HG03558 (cell line): ENCODE data around the gene AFAP1L1.

ENCODE experiments used
- ATAC-seq: cut with Tn5 transposase; IDR thresholded peaks from one replicate; pipeline ENCODE4 v1.9.1; 2021; ENCODE audit warnings: moderate number of reproducible peaks; ENCODE audit not compliant: unreplicated experiment; ENCODE audit errors: extremely low read depth

Gene AFAP1L1

DNA sequence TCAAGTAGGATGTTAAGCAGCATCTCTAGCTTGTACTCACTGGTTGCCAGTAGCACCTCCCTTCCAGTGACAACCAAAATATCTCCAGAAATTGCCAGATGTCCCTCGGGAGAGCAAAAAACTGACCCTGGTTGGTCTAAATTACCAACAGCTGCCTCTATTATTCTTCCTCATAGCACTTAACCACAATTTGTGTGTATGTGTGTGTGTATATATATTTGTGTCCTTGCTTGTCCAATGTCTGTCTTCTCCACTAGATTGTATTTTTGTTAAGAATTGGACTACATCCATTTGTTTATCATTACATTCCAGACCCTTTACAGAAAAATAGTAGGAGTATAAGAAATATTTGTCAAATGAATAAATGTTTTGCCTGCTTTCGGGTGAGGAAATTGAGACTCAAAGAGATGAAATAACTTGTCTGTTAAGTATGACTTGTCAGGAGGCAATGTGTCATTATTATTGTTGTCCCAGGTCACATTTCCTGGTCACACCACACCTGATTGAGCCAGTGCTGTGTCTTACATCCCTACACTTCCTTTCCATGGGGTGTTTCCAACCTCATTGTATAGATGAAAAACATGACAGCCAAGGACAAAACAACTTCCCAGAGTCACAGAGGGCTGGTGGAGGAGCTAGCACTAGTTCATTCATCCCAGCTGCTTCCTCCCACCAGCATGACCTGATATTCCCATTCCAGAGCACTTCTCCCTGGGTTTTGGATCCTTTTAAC is 62.2 kb downstream of the AFAP1L1 start:
- no peak for ATAC-seq

DNA sequence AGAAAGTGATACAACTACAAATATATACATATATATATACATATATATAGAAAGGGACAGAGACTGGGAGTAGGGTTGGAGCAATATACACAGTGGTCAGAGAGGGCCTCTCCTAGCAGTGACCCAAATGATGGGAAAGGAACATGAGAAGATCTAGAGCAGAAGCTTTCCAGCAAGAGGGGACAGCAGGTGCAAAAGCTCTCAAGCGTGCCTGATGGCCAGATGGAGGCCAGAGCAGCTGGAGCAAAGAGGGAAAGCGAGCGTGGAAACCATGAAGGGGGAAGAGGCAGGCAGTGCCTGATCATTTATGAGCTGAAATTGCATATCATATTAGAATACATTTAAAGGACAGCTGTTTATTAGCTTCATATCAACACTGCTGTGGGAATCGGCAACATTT is 66.1 kb downstream of the AFAP1L1 start:
- ATAC-seq: no peak

DNA sequence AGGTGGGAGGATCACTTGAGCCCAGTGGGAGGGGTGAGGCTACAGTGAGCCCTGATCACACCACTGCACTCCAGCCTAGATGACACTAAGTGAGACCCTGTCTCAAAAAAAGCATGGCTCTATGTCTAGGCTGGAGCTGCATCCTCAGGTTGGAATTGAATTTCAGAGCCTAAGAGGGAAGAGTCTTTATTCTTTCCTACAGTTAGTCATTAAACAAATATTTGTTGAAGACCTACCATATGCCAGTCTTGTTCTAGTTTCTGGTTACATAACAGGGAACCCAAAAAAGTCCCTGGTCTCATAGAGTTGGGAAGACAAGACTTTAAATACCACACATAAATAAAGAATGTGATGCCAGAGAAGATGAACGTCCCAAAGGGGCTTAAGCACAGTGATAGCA is 66.7 kb downstream of the AFAP1L1 start:
- ATAC-seq: no peak

DNA sequence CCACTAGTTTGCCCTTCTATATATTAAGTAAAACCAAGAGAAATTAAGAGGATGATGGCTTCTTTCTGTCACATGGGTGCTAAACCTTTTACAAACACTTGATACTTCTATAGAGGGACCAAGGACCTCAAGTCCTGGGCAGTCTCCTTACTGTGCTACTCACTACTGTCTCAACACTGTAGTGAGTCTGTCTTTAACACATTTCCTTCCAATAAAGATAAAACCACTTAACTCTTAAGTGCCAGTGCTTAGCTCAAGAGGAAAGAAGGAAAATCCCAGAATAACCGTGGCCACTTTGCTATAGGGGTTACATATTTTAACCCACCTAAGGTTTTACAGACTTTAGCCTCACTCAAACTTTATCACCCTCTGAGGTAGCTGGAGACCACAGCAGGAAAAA is 69.3 kb downstream of the AFAP1L1 start:
- ATAC-seq: no peak

DNA sequence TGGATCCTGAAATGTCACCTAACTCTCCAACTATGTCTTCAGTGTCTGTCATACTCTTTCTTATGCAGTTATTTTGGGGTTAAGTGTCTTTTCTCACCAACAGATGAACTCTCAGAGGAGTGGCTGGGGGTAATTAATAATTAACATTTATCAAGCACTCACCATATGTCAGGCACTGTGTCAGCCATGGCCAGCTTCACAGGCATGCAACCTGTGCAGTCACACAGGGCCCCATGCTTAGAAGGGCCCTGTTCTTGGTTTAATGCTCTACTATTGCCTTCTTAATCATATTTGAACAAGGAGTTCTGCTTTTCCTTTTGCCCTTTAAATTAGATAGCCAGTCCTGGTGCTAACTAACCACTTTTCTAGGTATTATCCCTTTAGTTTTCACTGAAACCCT is 70.2 kb downstream of the AFAP1L1 start:
- ATAC-seq: no peak

DNA sequence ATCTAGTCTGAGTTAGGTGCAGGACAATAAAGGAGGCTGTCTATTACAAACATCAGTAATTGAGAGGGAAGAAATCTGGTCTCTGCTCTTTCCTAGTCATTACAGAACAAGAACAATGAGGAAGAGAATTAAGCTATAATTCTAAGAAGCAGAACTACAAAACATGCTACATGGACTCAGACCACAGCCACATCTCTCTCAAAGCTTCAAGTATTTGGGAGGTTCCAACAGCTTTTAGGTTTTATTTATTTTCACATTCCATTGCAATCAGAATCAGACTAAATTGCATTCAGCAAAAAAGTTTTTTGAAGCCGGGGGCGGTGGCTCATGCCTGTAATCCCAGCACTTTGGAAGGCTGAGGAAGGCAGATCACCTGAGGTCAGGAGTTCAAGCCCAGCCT is 72.5 kb downstream of the AFAP1L1 start:
- ATAC-seq: no peak

DNA sequence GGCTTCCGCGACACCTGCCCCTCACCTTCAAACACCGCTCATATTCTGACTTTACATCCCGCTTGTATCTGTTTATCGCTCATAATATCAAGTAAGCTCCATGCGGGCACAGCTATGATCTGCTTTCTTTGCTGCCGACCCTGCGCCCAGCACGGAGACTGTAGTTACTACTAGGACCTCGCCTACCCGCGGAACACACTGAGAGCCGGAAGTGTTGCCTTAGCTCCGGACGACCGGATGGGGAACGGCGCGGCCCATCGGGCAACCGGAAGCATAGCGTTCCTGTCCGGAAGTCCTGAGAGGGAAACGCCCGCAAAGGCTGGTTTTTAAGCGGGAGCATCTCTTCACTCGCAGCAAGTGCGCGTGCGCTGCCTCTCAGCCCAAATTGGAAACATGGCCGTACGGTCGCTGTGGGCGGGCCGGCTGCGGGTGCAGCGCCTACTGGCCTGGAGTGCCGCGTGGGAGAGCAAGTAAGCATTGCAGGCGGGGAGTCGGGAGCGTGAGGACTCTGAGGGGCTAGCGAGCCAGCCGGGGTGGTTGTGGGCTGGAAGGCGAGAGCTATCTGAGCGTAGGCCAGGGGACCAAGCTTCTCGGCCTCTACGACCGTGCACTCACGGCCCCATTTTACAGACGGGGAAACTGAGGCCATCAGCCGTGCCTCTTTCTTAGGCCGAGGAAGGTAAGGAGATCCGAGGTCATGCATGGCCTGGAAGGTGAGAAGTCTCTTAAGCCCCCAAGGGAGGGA is 73.7 kb downstream of the AFAP1L1 start, which contains the start of gene GRPEL2:
GRPEL2 (plus strand) TSS at position 353 of the 745 bp plus-strand sequence; CDS start at position 394, 41 bp downstream.
- peak; percentile 93 for ATAC-seq

DNA sequence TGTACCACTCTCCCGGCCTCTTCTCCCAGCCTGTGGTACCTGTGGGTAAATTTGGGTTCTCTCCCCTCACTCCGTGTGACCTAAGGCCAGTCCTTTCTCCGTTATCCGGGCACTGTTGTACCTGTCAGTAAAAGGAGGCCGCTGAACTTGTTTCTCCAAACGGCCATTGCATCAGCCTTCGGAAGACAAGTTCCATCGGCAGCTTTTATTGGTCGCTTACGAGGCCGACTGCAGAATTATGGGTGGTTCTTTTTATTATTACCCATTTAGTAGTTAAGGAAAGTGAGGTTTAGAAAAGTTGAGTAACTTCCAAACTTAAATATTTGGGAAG is 74.2 kb downstream of the AFAP1L1 start:
- no peak for ATAC-seq

DNA sequence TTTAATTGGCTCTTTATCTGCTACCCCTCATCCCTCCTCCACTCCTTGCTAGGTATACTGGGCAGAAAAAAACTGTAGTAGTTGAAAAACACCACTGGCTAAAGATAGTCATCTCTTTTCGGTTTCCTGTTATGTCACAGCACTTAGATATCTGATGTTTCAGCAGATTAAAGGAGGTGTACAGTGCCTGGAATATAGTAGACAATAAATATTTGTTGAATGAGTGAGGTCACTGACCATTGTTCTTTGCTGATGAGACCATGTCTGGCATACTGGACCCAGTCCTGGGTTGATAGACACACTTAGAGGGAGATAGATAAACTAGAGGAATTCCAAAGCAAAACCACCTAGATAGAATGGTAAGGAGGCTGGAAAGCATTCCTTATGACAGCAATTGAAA is 76.9 kb downstream of the AFAP1L1 start:
- no peak for ATAC-seq

DNA sequence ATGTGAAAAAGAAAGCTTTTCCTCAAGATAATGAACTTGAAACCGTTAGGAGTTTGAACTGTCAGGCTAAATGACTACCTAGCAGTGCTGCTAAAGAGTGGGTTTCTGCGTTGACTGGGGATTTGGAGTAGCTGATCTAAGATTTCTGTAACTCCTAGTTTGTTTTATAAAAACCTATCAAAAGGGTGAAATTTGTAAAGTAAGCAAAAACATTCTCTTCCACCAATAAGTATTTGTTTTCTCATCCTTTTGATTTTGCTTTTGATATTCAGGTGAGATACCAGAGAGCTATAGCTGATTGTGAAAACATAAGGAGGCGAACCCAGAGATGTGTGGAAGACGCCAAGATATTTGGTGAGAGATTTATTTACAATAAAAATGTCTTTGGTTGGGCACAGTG is 77.7 kb downstream of the AFAP1L1 start:
- ATAC-seq: no peak

DNA sequence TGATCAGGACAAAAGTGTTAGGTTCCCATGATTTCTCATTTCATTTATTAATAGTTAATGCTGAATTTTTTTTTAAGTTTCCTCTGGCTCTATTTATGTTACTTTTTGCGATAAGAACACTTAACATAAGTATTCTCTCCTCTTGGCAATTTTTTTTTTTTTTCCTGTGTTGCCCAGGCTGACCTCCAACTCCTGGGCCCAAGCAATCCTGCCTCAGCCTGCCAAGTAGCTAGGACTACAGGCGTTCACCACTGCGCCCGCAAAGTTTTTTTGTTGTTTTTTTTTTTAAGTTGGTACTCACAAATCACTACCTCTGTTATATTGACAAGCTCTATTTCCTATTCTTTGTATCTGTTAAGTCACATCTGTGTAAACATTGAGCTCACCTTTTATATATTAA is 80.5 kb downstream of the AFAP1L1 start:
- no peak for ATAC-seq

DNA sequence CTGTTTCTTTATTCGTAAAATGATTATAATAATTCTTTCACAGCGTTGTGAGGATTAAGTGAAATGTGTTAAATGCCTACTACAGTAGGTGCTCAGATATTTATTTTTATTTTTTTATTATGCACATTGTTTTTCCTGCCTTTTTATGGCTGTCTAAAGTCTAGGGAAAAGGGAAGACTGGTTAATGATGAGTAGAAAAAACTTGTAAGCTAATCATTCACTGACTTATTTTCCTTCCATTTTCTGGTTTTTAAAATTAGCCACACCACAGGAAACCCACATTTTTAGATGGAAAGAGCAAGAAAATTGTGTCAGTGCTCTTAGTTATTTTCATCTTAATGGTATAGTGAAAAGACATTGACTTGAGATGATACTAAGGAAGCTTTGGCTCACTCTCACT is 82.3 kb downstream of the AFAP1L1 start:
- no peak for ATAC-seq

DNA sequence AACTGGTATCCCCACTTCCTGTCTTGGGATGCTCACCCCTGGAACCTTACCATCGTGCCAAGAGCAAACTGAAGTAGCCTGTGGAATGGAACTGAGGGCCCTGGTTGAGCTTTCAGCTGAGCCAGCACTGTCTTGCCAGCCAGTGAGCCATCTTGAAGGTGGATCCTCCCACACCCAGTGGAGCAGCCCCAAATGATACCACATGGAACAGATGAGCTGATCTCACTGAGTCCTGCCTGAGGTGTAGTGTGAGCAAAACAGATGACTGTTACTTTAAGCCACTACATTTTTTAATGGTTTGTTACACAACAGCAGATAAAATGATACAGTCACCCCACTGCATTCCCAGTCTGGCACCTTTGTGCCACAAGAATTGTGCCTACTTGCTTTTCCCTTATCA is 84.0 kb downstream of the AFAP1L1 start:
- no peak for ATAC-seq

DNA sequence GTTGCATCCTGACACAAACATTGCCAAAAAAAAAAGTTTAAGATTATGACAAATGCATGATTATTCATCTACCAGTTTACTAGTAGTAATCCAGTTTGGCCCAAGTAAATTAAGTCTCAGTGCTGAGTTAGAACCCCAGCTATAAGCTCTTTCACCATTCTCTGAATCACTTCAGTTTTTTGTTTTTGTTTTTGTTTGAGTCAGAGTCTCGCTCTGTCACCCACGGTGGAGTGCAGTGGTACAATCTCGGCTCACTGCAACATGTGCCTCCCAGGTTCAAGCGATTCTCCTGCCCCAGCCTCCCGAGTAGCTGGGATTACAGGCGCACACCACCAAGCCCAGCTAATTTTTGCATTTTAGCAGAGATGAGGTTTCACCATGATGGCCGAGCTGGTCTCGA is 84.7 kb downstream of the AFAP1L1 start:
- ATAC-seq: no peak

DNA sequence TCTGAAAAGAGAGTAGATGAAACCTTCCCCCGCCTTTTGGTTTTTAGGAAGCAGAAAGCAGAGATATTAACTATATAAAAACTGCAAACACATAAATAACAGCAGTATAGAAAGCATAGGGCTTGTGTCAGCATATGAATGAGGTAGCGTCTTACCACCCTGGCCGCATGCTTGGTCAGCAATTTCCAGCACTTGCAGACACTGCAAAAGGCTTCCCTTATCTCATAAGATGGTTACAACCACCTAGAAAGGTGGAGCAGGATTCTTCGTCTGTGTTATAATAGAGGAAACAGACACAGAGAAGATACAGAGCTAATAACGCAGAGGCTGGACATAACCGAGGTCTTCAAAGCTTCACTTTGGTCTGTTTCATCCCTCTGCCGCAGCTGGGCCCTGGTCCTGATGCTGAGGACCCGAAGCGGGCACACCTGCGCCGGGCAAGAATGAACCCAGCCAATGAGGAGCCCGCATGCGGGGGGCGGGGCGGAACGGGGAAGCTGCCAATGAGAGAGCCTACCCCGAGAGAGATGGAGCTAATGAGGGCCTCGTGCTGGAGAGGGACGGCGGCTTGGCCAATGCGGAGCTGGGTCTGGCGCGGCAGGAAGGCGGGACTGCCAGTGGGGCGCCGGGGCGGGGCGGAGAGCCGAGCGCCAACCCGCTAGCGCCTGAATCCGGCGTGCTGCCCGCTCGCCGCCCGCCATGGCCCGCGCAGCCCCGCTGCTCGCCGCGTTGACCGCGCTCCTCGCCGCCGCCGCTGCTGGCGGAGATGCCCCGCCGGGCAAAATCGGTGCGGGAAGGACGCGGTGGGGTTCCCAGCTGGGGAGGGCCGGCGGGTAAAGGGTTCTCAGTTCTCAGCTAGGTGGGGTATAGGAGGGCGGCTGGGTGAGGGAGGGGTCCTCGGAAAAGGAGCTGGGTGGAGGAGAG is 86.0 kb downstream of the AFAP1L1 start, which contains the start of gene PCYOX1L:
PCYOX1L (plus strand) TSS at position 677 of the 924 bp plus-strand sequence; CDS start at position 700, 23 bp downstream.
- peak; percentile 98 for ATAC-seq

DNA sequence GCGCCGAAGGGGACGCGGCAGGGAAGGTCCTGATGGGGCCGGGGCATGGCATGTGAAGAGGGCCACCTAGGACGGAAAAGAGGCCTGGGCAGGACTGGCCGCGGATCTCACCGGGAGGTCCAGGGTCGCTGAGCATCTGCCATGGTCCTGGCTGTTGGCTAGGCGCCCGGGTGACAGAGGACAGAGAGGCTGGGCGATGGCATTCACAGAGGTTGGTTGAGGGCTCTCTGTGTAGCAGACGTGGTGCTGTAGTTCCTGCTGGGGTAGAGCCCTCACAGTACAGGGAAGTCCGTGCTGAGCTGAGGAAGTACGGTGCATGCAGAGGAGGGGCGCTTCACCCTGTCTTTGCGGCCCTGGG is 86.6 kb downstream of the AFAP1L1 start:
- no peak for ATAC-seq

DNA sequence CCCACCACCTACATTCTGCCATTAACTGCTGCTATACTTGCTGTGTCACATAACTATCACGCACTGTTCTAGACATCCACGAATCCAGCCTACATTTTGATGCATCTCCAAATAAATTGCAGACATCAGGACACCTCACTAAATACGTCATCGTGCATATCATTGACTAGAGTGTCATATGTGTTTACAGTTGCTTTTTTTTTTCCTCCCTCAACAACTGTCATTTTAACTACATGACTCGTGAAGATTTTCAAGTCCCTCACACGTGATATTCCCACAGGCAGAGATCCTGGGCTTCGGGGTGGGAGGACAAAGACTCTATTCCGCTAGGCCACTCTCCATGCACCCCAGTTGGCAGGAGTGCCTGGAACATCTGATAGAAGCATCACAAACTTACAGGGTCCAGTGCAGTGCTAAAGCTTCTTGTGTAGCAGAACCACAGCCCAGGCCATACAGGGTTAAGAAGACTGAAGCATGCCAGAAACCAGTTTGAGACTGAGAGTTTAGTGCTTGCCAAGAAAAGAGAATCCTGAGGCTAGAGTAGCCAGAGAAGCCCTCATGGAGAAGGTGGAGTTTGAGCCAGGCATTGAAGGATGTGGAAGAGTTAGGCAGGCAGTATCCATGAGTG is 87.3 kb downstream of the AFAP1L1 start:
- no peak for ATAC-seq

DNA sequence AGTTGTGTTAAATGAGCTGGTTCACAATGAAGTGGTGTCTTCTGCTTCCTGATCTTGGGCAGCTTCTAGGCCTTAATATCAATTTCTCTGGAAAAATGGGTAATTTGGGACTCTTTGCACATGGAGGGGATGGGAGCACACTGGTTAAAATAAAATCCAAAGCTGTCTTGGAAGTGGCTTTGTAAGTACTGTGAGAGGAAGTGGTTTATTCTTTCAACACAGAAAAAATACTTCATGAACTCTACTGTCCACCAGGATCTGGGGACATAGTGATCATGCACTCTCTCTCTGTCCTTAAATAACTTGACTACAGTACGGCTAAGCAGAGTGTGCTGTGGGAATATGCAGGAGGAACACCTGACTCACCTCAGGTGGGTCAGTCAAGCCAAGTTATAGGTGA is 88.6 kb downstream of the AFAP1L1 start:
- ATAC-seq: no peak

DNA sequence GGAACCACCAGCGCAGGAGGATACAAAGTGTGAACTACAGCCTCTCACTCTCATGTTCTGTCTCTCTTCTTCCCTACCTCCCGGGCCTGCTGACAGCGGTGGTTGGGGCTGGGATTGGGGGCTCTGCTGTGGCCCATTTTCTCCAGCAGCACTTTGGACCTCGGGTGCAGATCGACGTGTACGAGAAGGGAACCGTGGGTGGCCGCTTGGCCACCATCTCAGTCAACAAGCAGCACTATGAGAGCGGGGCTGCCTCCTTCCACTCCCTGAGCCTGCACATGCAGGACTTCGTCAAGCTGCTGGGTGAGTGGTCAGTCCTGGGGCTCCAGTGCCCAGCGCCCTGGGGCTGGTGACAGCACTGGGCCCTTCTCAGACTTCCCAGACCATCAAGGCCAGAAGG is 90.9 kb downstream of the AFAP1L1 start:
- ATAC-seq: no peak

DNA sequence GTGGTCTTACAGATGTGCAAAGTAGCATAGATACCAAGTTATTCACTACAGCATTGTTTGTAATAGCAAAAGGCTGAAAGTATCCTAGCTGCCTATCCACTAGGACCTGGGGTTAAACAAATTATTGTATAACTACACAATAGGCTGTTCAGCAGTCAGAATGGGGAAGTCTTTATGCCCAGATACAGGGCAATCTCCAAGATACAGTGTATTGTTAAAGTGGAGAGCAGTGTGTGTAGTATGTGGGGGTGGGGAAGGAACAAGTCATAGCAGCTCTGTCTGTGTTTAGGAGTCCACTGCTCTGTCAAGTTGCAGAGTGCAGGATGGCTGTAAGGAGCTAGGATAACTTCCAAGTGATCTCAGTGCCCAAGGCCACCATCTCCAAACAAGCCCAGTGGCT is 91.7 kb downstream of the AFAP1L1 start:
- ATAC-seq: no peak
